ENCODE data around the gene LY9. TPM values are rescaled to one million over a fixed set of nuclear protein-coding genes. Genes with fewer than 3 reads are reported as not detected.

LY9 gene
- polyA plus RNA-seq, 1 donor from 2014 or later: 158 TPM

DNA sequence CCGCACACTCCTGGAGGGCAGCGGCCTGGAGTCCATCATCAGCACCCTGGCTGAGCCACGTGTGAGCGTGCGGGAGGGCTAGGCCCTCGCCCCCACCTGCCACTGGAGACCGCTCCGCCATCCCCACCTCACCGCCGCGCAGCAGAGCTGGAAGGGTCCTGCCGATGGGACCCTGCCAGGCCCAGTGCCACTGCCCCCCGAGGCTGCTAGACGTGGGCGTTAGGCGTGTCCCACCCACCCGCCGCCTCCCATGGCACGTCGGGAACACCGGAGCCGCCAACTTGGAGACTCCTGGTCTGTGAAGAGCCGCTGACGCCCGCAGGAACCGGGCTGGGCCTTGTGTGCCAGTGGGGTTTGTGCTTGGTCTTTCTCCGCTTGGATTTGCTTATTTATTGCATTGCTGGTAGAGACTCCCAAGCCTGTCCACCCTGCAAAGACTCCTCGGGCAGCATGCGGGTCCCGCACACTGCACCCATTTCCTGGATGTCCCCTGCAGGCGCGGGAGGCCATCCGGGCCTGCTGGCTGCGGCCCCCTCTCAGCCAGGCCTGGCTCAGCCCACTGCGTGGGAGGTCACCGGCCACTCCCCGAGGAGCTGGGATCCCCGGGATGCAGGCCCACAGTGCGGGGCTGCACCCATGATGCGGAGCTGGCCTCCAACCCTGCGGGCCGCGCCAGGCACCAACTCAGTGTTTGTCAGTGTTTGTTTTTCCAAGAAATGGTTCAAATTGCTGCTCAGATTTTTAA is 6.0 kb downstream of the LY9 start:
- Mint-ChIP-seq H3K4me1 (peaks cover 60 to 71% (median 68%) of the 10 kb centered on the region in 3 donors), H3K4me3 (peak overlapping the region in 1 of 4 donors; percentile 82), H3K36me3 (peaks cover 32% of the 10 kb centered on the region), H3K27ac (no peak overlapping the region), H3K27me3 (no peaks in the 10 kb centered on the region), H3K9me3 (peaks cover 2 to 19% (median 4%) of the 10 kb centered on the region in 3 donors)

DNA sequence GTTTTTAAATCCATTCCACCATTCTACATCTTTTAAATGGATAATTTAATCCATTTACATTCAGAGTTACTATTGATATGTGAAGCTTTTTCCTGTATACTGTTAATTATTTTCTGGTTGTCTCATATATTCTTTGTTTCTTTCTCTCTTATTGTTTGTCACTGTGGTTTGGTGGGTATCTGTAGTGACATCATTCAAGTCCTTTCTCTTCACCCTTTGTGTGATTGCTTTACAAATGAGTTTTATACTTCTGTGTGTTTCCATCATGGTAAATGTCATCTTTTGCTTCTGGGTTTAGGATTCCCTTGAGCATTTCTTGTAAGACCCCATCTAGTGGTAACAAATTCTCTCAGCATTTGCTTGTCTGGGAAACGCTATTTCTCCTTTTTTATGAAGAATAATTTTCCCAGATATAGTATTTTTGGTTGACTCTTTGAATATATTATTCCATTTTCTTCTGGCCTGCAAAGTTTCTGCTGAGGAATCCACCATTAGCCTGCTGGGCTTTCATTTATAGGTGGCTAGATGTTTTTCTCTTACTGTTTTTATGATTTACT is 10.2 kb downstream of the LY9 start:
- H3K4me3 Mint-ChIP-seq: peak overlapping the region in 2 of 4 donors; percentile 7 to 65
- no peaks in the 10 kb centered on the region for H3K27me3 Mint-ChIP-seq
- H3K4me1 Mint-ChIP-seq: peaks cover 39 to 48% (median 46%) of the 10 kb centered on the region in 3 donors
- peaks cover 30% of the 10 kb centered on the region for H3K36me3 Mint-ChIP-seq
- H3K9me3 Mint-ChIP-seq: peaks cover 4 to 19% (median 4%) of the 10 kb centered on the region in 3 donors
- peak overlapping the region in 2 of 3 donors; percentile 22 to 33 for H3K27ac Mint-ChIP-seq

DNA sequence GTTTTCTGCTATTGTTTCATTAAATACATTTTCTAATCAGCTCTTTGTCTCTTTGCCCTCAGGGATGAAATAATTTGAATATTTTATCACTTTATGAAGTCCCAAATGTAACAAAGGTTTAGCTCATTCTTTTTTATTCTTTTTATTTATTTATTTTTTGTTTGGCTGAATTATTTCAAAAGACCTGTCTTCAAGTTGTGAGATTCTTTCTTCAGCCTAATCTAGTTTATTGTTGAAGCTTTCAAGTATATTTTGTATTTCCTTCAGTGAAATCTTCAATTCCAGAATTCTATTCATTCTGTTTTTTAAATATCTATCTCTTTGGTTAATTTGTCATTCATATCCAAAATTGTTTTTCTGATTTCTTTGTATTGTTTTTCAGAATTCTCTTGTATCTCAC is 10.8 kb downstream of the LY9 start:
- Mint-ChIP-seq H3K9me3 (peaks cover 4 to 19% (median 4%) of the 10 kb centered on the region in 3 donors), H3K36me3 (peaks cover 30% of the 10 kb centered on the region), H3K4me3 (peak overlapping the region in 1 of 4 donors; percentile 5), H3K27ac (peak overlapping the region in 1 of 3 donors; percentile 3), H3K4me1 (peaks cover 36 to 49% (median 44%) of the 10 kb centered on the region in 3 donors), H3K27me3 (no peaks in the 10 kb centered on the region)

DNA sequence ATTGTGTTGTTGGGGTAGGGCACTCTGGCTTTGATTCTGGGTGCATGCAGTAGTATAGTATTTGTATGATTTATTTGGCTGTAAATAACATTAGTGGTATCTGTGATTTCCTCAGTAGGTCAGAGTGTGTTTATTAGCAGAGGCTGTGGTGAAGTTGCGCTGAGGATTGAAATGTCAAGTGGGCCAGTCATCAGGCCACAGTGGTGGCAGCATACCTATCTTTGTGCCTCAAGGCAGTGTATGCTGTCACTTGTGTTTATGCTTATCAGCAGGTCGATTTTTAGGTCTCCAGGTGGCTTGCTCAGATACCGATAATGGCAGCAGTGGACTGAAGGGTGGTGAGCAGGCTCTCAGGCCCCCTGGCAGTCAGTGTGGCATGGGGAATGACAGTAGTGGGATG is 11.3 kb downstream of the LY9 start:
- peaks cover 30% of the 10 kb centered on the region for H3K36me3 Mint-ChIP-seq
- H3K9me3 Mint-ChIP-seq: peaks cover 4 to 19% (median 4%) of the 10 kb centered on the region in 3 donors
- peak overlapping the region in 1 of 3 donors; percentile 3 for H3K27ac Mint-ChIP-seq
- H3K4me1 Mint-ChIP-seq: peaks cover 39 to 54% (median 44%) of the 10 kb centered on the region in 3 donors
- peak overlapping the region in 2 of 4 donors; percentile 5 to 27 for H3K4me3 Mint-ChIP-seq
- no peaks in the 10 kb centered on the region for H3K27me3 Mint-ChIP-seq

DNA sequence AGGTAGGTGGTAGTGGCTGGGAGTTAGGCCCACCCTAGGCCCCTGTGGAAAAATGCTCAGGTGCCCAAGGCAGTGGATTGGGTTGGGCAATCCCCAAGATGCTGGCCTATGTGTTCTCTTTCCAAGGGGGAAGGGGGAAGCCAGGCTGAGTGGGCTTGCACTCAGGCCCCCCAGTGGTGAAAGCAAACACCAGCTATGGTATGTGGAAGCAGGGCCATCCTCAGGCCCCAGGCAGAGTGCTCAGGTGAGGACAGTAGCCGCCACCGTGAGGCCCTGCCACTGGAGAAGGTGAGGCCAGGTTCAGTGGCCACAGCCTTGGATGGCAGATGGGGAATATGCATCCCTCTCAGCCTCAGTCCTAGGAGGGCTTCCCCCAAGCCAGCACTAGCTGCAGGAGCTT is 11.8 kb downstream of the LY9 start:
- peaks cover 38 to 53% (median 42%) of the 10 kb centered on the region in 3 donors for H3K4me1 Mint-ChIP-seq
- H3K9me3 Mint-ChIP-seq: peaks cover 4 to 19% (median 4%) of the 10 kb centered on the region in 3 donors
- no peaks in the 10 kb centered on the region for H3K27me3 Mint-ChIP-seq
- H3K27ac Mint-ChIP-seq: peak overlapping the region in 1 of 3 donors; percentile 3
- H3K4me3 Mint-ChIP-seq: peak overlapping the region in 1 of 4 donors; percentile 15
- H3K36me3 Mint-ChIP-seq: peaks cover 30% of the 10 kb centered on the region

DNA sequence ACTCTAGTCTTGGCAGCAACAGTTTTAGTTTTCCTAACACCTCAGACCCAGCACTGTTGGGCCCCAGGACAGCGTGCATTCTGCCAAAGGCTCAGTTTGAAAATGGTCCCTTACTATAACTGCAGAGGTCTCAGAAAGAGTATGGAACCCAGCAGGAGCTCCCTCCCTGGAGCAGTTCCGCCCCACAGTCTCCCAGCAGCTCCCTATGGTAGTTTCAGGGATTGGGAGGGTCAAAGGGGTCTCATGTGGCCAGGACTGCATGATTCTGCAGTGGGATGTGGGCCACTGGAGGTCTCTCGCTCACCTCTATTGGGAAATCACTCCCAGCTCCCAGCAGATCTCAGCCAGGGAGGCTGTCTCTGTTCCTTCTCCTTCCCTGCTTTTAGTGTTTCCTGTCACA is 12.3 kb downstream of the LY9 start:
- Mint-ChIP-seq H3K27me3 (no peaks in the 10 kb centered on the region), H3K4me1 (peaks cover 40 to 56% (median 43%) of the 10 kb centered on the region in 3 donors), H3K36me3 (peaks cover 29% of the 10 kb centered on the region), H3K27ac (no peak overlapping the region), H3K9me3 (peaks cover 4 to 19% (median 4%) of the 10 kb centered on the region in 3 donors), H3K4me3 (peak overlapping the region in 2 of 4 donors; percentile 55 to 70)

DNA sequence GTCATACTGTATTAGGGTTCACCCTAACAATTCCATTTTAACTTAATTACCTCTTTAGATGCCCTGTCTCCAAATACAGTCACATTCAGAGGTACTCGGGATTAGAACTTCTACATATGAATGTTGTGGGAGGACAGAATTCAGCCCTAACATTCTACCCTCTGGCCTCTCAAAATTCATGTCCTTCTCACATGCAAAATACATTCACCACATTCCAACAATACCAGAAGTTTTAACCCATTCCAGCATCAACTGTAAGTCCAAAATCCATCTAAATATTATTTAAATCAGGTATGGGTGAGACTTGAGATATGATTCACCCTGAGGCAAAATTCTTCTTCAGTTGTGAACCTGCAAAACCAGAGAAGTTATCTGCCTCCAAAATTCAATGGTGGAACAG is 14.5 kb downstream of the LY9 start:
- H3K36me3 Mint-ChIP-seq: peaks cover 16% of the 10 kb centered on the region
- H3K27ac Mint-ChIP-seq: peak overlapping the region in 2 of 3 donors; percentile 42 to 76
- H3K9me3 Mint-ChIP-seq: peaks cover 2 to 10% (median 4%) of the 10 kb centered on the region in 3 donors
- H3K4me1 Mint-ChIP-seq: peaks cover 26 to 45% (median 31%) of the 10 kb centered on the region in 3 donors
- no peaks in the 10 kb centered on the region for H3K27me3 Mint-ChIP-seq
- H3K4me3 Mint-ChIP-seq: no peak overlapping the region

DNA sequence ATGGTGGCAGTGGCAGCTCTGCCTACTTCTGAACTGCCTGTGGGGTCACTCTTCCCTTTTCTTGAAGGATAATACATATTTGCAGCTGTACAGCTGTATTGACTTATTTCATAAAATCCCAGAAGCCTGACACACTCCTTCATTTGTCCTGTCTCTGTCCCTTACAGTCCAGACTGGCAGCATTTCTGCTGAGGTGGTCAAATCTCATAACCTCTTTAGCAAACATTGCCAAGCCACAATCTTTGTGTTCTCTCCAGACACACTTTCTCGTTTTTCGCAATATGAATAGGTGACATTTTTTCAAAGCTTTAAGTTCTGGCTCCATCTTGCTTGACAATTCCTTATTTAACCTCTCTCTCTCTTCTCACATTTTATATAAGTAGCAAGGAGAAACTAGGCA is 15.2 kb downstream of the LY9 start:
- H3K4me1 Mint-ChIP-seq: peaks cover 23 to 43% (median 30%) of the 10 kb centered on the region in 3 donors
- peaks cover 11% of the 10 kb centered on the region for H3K36me3 Mint-ChIP-seq
- peaks cover under 1 to 5% (median 2%) of the 10 kb centered on the region in 3 donors for H3K9me3 Mint-ChIP-seq
- peak overlapping the region in 1 of 3 donors; percentile 60 for H3K27ac Mint-ChIP-seq
- peak overlapping the region in 1 of 4 donors; percentile 13 for H3K4me3 Mint-ChIP-seq
- H3K27me3 Mint-ChIP-seq: no peaks in the 10 kb centered on the region

DNA sequence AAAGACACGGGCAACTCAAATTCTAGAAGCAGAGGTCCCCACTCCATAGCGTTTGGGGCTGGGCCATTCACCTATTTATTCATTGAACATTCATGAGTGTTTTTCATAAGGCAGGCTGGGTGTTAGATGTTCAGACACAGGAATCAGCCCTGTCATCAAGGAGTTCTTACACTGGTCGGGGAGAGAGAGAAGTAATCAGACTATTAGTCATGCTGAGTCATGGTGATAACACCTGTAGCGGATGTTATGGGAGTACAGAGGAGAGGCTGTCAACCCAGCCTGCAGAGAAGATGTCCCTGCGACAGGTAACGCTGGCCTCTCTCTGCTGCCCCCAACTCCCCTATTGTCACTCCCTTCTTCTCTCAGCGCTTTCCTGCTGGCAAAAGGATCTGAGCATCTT is 17.2 kb downstream of the LY9 start:
- no peaks in the 10 kb centered on the region for H3K27me3 Mint-ChIP-seq
- H3K4me1 Mint-ChIP-seq: peaks cover 16 to 33% (median 20%) of the 10 kb centered on the region in 3 donors
- H3K9me3 Mint-ChIP-seq: no peaks in the 10 kb centered on the region
- H3K36me3 Mint-ChIP-seq: no peaks in the 10 kb centered on the region
- no peak overlapping the region for H3K4me3 Mint-ChIP-seq
- H3K27ac Mint-ChIP-seq: peak overlapping the region; percentile 23 to 76 (median 59)

DNA sequence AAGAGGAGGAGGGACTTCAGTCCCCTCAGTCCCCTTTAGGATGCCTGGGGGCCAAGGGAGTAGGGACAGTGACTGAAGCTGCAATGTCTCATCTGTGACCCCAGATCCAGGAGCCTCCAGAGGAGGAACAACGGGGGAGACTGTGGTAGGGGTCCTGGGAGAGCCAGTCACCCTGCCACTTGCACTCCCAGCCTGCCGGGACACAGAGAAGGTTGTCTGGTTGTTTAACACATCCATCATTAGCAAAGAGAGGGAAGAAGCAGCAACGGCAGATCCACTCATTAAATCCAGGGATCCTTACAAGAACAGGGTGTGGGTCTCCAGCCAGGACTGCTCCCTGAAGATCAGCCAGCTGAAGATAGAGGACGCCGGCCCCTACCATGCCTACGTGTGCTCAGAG is 18.3 kb downstream of the LY9 start:
- H3K4me3 Mint-ChIP-seq: peak overlapping the region in 2 of 4 donors; percentile 32 to 63
- H3K9me3 Mint-ChIP-seq: no peaks in the 10 kb centered on the region
- H3K27me3 Mint-ChIP-seq: no peaks in the 10 kb centered on the region
- peaks cover 13 to 29% (median 16%) of the 10 kb centered on the region in 3 donors for H3K4me1 Mint-ChIP-seq
- no peaks in the 10 kb centered on the region for H3K36me3 Mint-ChIP-seq
- H3K27ac Mint-ChIP-seq: peak overlapping the region in 2 of 3 donors; percentile 73 to 94

DNA sequence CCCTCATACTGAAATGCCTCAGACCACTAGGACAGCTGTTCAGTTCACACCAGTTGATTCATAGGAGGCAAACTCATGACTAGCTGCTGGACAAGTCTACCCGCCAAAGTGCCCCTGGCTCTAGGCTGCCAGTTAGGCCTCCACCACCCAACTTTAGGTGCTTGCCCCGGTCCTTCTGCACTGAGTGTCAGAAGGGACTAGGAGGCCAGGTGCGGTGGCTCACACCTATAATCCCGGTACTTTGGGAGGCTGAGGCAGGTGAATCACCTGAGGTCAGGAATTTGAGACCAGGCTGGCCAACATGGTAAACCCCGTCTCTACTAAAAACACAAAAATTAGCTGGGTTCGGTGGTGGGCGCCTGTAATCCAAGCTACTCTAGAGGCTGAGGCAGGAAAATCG is 18.9 kb downstream of the LY9 start:
- H3K4me3 Mint-ChIP-seq: no peak overlapping the region
- H3K27me3 Mint-ChIP-seq: no peaks in the 10 kb centered on the region
- H3K4me1 Mint-ChIP-seq: peaks cover 12 to 29% (median 13%) of the 10 kb centered on the region in 3 donors
- H3K36me3 Mint-ChIP-seq: peaks cover 1% of the 10 kb centered on the region
- H3K27ac Mint-ChIP-seq: peak overlapping the region in 2 of 3 donors; percentile 73 to 94
- H3K9me3 Mint-ChIP-seq: no peaks in the 10 kb centered on the region

DNA sequence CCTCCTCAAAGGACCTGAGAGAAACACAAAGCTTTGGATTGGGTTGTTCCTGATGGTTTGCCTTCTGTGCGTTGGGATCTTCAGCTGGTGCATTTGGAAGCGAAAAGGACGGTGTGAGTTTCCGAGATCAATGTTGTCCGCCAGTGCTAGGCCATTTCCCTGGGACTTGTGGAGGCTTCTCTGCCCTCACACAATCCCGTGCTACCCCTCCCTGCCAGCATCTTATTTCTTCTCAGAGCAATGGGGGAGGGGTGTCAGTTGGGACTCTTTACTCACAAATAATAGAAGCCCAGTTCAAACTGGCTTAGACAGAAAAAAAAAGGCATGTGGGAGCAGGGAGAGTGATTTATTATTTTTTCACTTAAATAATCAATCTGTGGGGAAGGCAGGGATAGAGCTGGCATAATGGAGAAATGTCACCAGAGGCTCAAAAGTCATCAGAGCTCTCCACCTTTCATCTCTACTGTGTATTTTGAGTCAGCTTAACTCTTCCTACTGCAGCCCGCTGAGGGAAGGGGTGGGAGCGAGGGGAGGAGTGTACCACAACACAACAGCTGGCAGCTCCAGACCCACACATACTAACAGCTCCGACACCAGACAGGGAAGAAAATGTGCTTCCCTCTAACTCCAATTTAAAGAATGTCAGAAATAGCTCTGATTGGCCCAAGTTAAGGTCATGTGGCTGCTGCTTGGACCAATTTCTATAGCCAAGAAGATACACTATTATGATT is 22.4 kb downstream of the LY9 start:
- Mint-ChIP-seq H3K4me3 (no peak overlapping the region), H3K4me1 (peaks cover 0 to 9% (median 4%) of the 10 kb centered on the region in 3 donors), H3K27me3 (no peaks in the 10 kb centered on the region), H3K36me3 (peaks cover 12% of the 10 kb centered on the region), H3K27ac (peak overlapping the region in 2 of 3 donors; percentile 35 to 93), H3K9me3 (no peaks in the 10 kb centered on the region)

DNA sequence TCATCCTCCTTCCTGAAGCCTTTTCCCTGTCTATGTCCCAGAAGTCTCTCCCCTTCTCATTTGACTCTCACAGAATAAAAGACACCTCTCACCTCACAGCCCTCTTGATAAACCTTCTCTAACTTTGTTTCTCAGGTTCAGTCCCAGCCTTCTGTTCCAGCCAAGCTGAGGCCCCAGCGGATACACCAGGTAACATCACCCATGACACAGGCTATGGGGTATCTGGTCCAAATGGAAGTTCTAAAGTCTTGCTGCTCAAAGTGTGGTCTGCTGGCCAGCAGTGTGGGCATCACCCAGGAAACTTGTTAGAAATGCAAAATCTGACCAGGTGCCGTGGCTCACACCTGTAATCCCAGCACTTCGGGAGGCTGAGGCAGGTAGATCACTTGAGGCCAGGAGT is 23.2 kb downstream of the LY9 start:
- no peaks in the 10 kb centered on the region for H3K27me3 Mint-ChIP-seq
- peaks cover 0 to 6% (median 3%) of the 10 kb centered on the region in 3 donors for H3K4me1 Mint-ChIP-seq
- H3K4me3 Mint-ChIP-seq: no peak overlapping the region
- H3K36me3 Mint-ChIP-seq: peaks cover 12% of the 10 kb centered on the region
- peak overlapping the region in 2 of 3 donors; percentile 35 to 93 for H3K27ac Mint-ChIP-seq
- H3K9me3 Mint-ChIP-seq: no peaks in the 10 kb centered on the region

DNA sequence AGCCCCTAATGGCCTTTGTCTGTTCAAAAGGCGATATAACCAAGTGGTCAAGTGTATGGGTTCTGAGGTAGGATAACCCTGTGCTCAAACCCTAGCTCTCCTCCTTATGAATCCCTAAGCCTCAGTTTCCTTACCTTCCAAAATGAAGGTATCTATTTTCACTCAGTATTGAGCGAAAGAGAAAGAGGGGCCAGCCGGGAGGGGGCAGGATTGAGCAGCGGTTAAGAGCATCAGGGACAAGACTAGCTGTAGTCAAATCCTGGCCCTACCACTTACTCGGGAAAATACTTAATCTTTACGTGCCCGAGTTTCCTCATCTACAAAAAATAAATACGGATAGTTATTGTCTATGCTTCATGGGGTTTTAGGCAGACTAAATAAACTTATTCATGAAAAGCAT is 25.7 kb downstream of the LY9 start:
- H3K36me3 Mint-ChIP-seq: peaks cover 12% of the 10 kb centered on the region
- H3K27ac Mint-ChIP-seq: peak overlapping the region; percentile 0 to 62 (median 61)
- no peaks in the 10 kb centered on the region for H3K27me3 Mint-ChIP-seq
- no peaks in the 10 kb centered on the region for H3K9me3 Mint-ChIP-seq
- H3K4me3 Mint-ChIP-seq: no peak overlapping the region
- H3K4me1 Mint-ChIP-seq: peaks cover 0 to 6% (median 0%) of the 10 kb centered on the region in 3 donors

DNA sequence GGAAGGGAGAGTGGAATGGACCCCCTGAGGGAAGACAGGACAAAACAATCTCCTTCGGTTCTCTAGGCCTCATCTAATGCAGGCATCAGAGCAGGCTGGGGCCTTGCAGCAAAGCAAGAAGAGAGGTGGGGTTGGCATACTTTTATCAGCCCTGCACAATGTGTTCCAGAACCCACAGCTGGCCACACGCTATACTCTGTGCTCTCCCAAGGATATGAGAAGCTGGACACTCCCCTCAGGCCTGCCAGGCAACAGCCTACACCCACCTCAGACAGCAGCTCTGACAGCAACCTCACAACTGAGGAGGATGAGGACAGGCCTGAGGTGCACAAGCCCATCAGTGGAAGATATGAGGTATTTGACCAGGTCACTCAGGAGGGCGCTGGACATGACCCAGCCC is 27.3 kb downstream of the LY9 start:
- Mint-ChIP-seq H3K27me3 (no peaks in the 10 kb centered on the region), H3K36me3 (peaks cover 15% of the 10 kb centered on the region), H3K4me1 (peaks cover 0 to 6% (median 0%) of the 10 kb centered on the region in 3 donors), H3K9me3 (no peaks in the 10 kb centered on the region), H3K4me3 (no peak overlapping the region), H3K27ac (peak overlapping the region in 1 of 3 donors; percentile 76)

All from IgD-negative memory B cell (primary cell).